Measurements from ENCODE around the gene HHEX.

HHEX gene

DNA sequence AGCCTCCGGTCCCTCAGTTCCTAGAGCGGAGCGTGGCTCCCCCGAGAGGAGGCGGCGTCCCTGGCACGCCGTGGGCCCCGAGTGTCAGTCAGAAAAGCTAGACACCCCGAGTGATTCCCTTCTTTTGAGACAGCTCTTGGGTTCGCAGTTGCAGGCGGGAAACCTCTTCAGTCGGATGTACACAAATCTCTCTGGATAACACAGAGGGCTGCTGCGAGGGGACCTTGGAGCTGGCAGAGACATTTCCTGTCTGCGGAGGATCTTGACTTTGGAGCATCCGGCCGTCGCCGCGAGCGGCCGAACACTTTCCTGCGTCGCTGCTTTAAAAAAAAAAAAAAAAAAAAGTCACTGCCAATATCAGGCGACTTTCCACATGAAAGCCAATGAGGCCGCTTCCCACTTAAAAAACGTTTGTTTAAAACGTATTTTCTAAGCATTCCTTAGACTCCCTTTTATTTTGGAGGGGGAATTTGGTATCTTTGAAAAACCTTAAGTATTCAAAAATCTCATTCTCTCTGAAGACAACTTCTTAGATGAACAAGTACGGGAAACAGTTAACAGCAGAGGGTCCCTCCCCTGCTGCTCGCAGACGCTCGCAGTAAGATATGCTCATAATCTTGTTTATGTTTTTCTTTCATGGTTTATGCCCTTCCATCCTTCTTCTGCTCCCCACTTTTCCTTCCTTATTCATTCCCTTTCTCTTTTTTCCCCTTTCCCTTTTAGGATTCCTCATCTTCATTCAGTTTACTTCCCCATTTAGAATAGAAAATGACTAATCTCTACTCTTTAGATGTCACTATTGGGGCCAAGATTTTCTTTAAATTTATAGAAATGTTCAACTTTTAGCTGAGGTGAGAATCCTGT is 10.0 kb downstream of the HHEX start:
- peak overlapping the region; percentile 65 for H3K4me3 ChIP-seq (ENCODE audit: low read length)
- no peak for DNase-seq (ENCODE audit: low read depth)
- TF ChIP-seq, protein P1, sequence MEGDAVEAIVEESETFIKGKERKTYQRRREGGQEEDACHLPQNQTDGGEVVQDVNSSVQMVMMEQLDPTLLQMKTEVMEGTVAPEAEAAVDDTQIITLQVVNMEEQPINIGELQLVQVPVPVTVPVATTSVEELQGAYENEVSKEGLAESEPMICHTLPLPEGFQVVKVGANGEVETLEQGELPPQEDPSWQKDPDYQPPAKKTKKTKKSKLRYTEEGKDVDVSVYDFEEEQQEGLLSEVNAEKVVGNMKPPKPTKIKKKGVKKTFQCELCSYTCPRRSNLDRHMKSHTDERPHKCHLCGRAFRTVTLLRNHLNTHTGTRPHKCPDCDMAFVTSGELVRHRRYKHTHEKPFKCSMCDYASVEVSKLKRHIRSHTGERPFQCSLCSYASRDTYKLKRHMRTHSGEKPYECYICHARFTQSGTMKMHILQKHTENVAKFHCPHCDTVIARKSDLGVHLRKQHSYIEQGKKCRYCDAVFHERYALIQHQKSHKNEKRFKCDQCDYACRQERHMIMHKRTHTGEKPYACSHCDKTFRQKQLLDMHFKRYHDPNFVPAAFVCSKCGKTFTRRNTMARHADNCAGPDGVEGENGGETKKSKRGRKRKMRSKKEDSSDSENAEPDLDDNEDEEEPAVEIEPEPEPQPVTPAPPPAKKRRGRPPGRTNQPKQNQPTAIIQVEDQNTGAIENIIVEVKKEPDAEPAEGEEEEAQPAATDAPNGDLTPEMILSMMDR (conservative IDR thresholded peaks at IDR 0.05; ENCODE audit: low read depth, low read length), result no peak

DNA sequence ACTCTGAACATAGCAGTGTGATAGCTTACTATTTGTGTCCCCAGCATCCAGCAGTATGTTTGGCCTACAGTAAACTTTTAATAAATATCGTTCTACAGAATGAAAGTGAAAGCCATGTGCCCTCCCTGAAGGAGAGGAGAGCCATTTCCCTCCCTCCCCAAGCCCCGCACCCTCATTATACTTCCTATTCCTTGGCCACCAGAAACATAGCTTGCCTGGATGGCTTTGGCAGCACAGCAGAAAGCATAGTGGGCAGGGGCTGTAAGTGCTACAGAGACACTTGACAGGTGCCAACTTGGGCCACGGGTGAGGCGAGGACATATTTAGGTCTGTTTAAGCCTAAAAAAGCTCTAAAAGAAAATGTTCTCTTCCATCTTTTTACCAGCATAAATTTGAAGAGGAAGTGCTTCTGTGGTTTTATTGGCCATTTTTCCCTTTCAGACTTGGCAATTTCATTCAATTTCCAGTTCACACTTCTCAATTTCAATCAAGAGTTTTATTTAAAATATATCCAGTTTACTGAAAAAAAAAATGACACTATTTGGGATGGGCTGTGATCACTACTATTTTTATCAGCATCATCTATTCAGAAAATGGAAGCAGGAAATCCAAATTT is 12.7 kb downstream of the HHEX start:
- TF ChIP-seq, protein P1 (conservative IDR thresholded peaks at IDR 0.05; ENCODE audit: low read depth, low read length), result no peak
- DNase-seq (ENCODE audit: low read depth), result no peak
- no peak overlapping the region for H3K4me3 ChIP-seq (ENCODE audit: low read length)

DNA sequence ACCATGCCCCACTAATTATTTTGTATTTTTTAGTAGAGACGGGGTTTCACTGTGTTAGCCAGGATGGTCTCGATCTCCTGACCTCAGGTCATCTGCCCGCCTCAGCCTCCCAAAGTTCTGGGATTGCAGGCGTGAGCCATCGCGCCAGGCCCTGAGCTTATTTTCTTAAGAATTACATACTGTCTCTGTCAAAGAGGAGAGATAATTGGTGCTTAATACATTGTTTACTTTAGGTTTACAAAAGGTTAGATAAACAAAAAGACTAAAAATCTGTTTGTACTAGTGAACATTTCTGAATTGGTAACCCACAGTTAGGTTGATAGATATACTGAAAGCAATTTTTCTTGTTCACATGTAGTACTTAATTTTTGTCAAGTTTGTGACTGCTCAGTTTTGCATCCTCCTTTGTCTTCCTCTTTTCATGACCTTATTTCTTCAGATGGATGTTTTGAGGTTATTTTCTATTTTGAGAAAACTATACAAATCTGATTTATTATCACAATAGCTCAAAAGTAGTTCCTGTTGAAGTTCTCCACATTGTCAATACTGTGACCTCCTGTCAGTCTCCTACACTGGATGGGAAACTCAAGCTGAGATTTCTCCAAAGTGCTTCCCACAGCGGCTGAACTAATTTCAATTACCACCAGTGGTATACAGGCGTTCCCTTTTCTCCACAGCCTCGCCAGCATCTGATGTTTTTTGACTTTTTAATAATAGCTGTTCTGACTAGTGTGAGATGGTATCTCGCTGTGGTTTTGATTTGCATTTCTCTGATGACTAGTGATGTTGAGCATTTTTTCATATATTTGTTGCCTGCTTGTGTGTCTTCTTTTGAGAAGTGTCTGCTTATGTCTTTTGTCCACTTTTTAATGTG is 22.5 kb downstream of the HHEX start:
- TF ChIP-seq, protein P1 (conservative IDR thresholded peaks at IDR 0.05; ENCODE audit: low read depth, low read length), result no peak
- no peak for DNase-seq (ENCODE audit: low read depth)
- H3K4me3 ChIP-seq (ENCODE audit: low read length), result no peak overlapping the region

DNA sequence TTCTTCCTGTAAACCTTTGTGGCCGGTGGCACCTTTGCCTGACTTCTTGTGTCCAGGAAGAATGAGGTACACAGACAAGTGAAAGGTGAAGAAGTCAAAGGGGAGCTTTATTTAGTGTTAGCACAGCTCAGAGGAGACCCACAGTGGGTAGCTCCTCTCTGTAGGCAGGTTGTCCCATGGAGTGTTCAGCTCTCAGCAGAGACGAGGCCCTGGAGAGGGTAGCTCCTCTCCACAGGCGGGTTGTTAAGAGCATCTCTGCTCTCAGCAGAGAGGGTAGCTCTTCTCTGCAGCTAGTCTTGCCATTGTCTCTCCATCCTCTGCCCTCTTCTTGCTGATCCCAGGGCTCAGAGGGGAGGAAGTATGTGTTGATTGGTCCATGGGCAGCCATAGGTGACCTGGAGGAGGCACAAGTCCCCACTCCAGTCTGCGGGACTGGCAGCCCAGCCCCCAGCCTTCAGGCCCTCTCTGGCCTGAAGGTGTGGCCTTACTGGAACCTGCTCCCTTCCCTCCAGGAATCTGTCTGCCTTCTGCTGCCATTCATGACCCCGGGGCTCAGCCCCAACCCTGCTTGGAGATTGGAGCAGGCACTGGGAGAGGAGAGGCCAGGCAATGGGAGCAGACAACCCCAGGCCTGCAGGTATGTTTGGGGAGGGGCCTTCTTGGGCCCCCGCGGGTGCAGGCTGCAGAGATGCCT is 24.5 kb downstream of the HHEX start:
- H3K4me3 ChIP-seq (ENCODE audit: low read length), result no peak overlapping the region
- DNase-seq (ENCODE audit: low read depth), result no peak
- TF ChIP-seq, protein P1 (conservative IDR thresholded peaks at IDR 0.05; ENCODE audit: low read depth, low read length), result no peak

DNA sequence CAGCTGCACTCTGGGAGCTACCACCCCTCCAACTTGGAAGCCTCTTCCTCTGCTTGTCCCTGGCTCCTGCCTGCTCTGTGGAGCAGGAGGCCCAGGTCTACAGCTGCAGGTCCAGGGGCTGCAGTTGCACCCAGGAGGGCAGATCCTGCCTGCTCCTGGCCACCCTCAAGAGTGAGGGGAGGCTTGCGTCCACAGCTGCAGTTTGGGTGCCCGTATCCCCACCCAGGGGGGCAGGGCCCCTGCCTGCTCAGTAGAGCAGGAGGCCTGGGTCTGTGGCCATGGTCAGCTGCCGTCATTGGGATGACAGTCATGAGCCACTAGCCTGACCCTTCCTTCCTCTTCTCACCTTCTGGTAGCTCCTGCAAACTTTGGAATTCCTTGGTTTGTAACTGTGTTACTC is 25.1 kb downstream of the HHEX start:
- H3K4me3 ChIP-seq (ENCODE audit: low read length), result no peak overlapping the region
- DNase-seq (ENCODE audit: low read depth), result no peak
- TF ChIP-seq, protein P1 (conservative IDR thresholded peaks at IDR 0.05; ENCODE audit: low read depth, low read length), result no peak

DNA sequence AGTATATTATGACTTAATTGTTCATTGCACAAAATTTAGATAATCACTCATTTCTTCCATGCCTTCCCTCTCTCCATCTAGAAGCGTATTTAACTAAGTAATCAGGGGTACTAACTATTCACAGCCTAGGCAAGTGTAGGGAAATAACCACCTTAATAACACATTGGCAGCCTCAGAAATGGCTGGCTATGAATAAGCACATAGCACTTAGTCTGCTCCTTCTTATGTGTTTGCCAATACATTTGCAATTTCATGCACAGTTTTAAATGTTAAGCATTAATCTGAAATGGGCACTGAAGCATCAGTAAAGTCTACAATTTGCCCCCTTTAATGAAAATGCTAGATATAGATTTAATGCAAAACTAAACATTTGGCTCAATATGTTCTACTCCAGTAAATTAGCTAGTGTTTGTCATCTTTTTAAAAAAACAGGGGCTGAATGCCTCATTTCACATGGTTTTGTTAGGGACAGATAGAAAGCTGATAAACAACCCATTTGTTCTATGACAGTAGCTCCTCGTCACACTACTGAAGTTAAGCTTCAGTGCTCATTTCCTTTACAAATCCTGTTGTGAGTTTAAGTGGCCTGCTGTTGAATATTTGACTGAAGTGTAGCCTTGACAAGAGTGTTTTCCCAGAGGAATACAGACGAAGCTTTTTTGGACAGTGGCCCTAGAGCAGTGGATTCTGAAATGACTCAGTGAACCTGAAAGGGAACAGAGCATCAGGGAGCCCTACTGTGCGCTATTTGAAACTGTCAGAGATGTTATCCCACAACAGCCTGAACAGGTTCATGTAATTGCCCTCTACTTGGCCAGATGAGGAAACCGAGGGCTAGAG is 30.5 kb downstream of the HHEX start:
- TF ChIP-seq, protein P1 (conservative IDR thresholded peaks at IDR 0.05; ENCODE audit: low read depth, low read length), result no peak
- no peak overlapping the region for H3K4me3 ChIP-seq (ENCODE audit: low read length)
- no peak for DNase-seq (ENCODE audit: low read depth)

Data from retinal pigment epithelial cell (primary cell).